GM23248 (cell line): ENCODE data around the gene DEPDC7.

Experiments used
- EZH2 ChIP-seq: fragments of 200-600 bp; sonication (generic); IDR thresholded peaks from 2 replicates; pipeline ENCODE4 v1.6.1; 2018; ENCODE audit warnings: antibody characterized with exemption, mild to moderate bottlenecking; ENCODE audit not compliant: insufficient read depth, poor library complexity, severe bottlenecking
- EZH2phosphoT487 ChIP-seq: fragments of 200-600 bp; sonication (generic); IDR thresholded peaks from 2 replicates; pipeline ENCODE4 v1.6.1; 2018; ENCODE audit warnings: antibody characterized with exemption, moderate library complexity, mild to moderate bottlenecking, low read depth; ENCODE audit not compliant: insufficient read depth

- TF ChIP-seq EZH2: no peak
- TF ChIP-seq EZH2phosphoT487: no peak
These were observed 10.5 kb upstream of the DEPDC7 start for GRCh38 chr11:33005175-33005574.
